Measurements from ENCODE around the gene JMJD1C.
"Not testable (repeated sequence)": the region's sequence is repeated elsewhere in the genome, so short reads cannot be mapped to it uniquely, and the experiment has no call there.

JMJD1C gene

GRCh38 chr10:63286340-63286739 lies 179.4 kb downstream of the JMJD1C start:
- no peak for FAIRE-seq

GRCh38 chr10:63283901-63284300 lies 181.9 kb downstream of the JMJD1C start:
- not testable (repeated sequence) for FAIRE-seq

GRCh38 chr10:63283093-63283492 lies 182.7 kb downstream of the JMJD1C start:
- no peak for FAIRE-seq

- FAIRE-seq = no peak
These were observed 183.8 kb downstream of the JMJD1C start for GRCh38 chr10:63281967-63282366.

- FAIRE-seq = no peak
These were observed 185.4 kb downstream of the JMJD1C start for GRCh38 chr10:63280386-63280785.

- no peak for FAIRE-seq
These were observed 190.7 kb downstream of the JMJD1C start for GRCh38 chr10:63275094-63275493.

- FAIRE-seq = no peak
These were observed 192.2 kb downstream of the JMJD1C start for GRCh38 chr10:63273577-63273976.

GRCh38 chr10:63268798-63269503 lies 196.8 kb downstream of the JMJD1C start:
- FAIRE-seq = peak; percentile 99

GRCh38 chr10:63268149-63268797 lies 197.5 kb downstream of the JMJD1C start:
- no peak for FAIRE-seq

GRCh38 chr10:63267414-63268148 lies 198.2 kb downstream of the JMJD1C start:
- FAIRE-seq = no peak

GRCh38 chr10:63266391-63267316 lies 199.1 kb downstream of the JMJD1C start:
- FAIRE-seq = no peak

GRCh38 chr10:63265683-63266235 lies 200.0 kb downstream of the JMJD1C start:
- no peak for FAIRE-seq

GRCh38 chr10:63265222-63265617 lies 200.6 kb downstream of the JMJD1C start:
- FAIRE-seq = no peak

- peak; percentile 50 for FAIRE-seq
These were observed 201.1 kb downstream of the JMJD1C start for GRCh38 chr10:63264617-63265221.

GRCh38 chr10:63262430-63263073 lies 203.2 kb downstream of the JMJD1C start:
- FAIRE-seq = no peak

GRCh38 chr10:63261496-63261895 lies 204.3 kb downstream of the JMJD1C start:
- FAIRE-seq = no peak

- FAIRE-seq = no peak
These were observed 204.9 kb downstream of the JMJD1C start for GRCh38 chr10:63260860-63261251.

GRCh38 chr10:63260103-63260859 lies 205.5 kb downstream of the JMJD1C start:
- FAIRE-seq = no peak

GRCh38 chr10:63258920-63259678 lies 206.7 kb downstream of the JMJD1C start:
- FAIRE-seq = no peak

- FAIRE-seq = no peak
These were observed 208.0 kb downstream of the JMJD1C start for GRCh38 chr10:63257778-63258177.

Data from G401.6 (cell line).